Breast epithelium (tissue), 4 donors: ENCODE measurements around the gene ARMCX4. TPM values are rescaled to one million over a fixed set of nuclear protein-coding genes. Genes with fewer than 3 reads are reported as not detected.
"Not testable (repeated sequence)": the region's sequence is repeated elsewhere in the genome, so short reads cannot be mapped to it uniquely, and the experiment has no call there.

Source experiments
- DNase-seq, 2 donors: peaks; one replicate each; pipeline ENCODE4 v3.0.0-alpha.2; 2019; ENCODE audit warnings: low spot score in 2 of 2
- H3K27ac ChIP-seq, 2 donors: fragments of 200-600 bp; sonication (generic) in 1 of 2; one replicate each; pipeline ENCODE4 v1.5.1; 2016 to 2019; ENCODE audit warnings: mild to moderate bottlenecking in 1 of 2
- H3K27me3 ChIP-seq, 2 donors: fragments of 200-600 bp; sonication (generic) in 1 of 2; one replicate each; pipeline versions ENCODE4 v1.5.1 to v1.6.0; 2017 to 2019; ENCODE audit warnings: control low read depth in 1 of 2, mild to moderate bottlenecking in 1 of 2
- H3K36me3 ChIP-seq: fragments of 200-600 bp; one replicate; pipeline ENCODE4 v1.5.1; 2019
- H3K4me1 ChIP-seq, 2 donors: fragments of 200-600 bp; sonication (generic); one replicate each; pipeline ENCODE4 v1.5.1; 2016 to 2019; ENCODE audit warnings: control low read depth in 1 of 2
- H3K4me3 ChIP-seq, 3 donors: fragments of 200-600 bp; sonication (generic); 1 replicate in 2 of 3; 2 replicates in 1 of 3; pipeline ENCODE4 v1.5.1; 2016 to 2019; ENCODE audit warnings: mild to moderate bottlenecking in 3 of 3, moderate library complexity in 2 of 3
- H3K9me3 ChIP-seq, 2 donors: fragments of 200-600 bp; sonication (generic) in 1 of 2; one replicate each; pipeline ENCODE4 v1.5.1; 2016 to 2019; ENCODE audit warnings: control low read depth in 1 of 2
- POLR2A ChIP-seq: fragments of 450-650 bp; IDR thresholded peaks from one replicate; pipeline ENCODE4 v1.6.1; 2016; ENCODE audit warnings: antibody characterized with exemption, mild to moderate bottlenecking, moderate library complexity
- POLR2AphosphoS5 ChIP-seq, 3 donors: sonication (generic); formaldehyde crosslinking; IDR thresholded peaks; one replicate each; pipeline ENCODE4 v1.6.1; 2017; ENCODE audit warnings: antibody characterized with exemption in 3 of 3
- intact Hi-C: fragments of 100-400 bp; cut with DNase I; formaldehyde crosslinking; loops from one replicate; pipeline ENCODE4 v1.15.1; 2023; ENCODE audit warnings: low total_unique reads
- total RNA-seq, 3 donors: library from RNA; depleted of rRNA; stranded (reverse); fragments of >200 nt; gene quantifications; one replicate each; pipeline ENCODE4 v1.1.0, GENCODE V29; 2016
- TF ChIP-seq, protein P1 (sequence below), 3 donors: fragments of 450-650 bp; IDR thresholded peaks; one replicate each; pipeline ENCODE4 v1.5.1; 2016 to 2017; ENCODE audit warnings: antibody characterized with exemption in 3 of 3, mild to moderate bottlenecking in 3 of 3, moderate library complexity in 3 of 3

Gene ARMCX4
- total RNA-seq, 3 donors from 2014 or later: 7.7 to 20.3 (median 11.8) TPM

GRCh38 chrX:101483705-101484104 is 1.6 kb upstream of the ARMCX4 start:
- intact Hi-C loops: no loop called here
- no peaks in the 10 kb centered on the region for H3K9me3 ChIP-seq

DNA sequence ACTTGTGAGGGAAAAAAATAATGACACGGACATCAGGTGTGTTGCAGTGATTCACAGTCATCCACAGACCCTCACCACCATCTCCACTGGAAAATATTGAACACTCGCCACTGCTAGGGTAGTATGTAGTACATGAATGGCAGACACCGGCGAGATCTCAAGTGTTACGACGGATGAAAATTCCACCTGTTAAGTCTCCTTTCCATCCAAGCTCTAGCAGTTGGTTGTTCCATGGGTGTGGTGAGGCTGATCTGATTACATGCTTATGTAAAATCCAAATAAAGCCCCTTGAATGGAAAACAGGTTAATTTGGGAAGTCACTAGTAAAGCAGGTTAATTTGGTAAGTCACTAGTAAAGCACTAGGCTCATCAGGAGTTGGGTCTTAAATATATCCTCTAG is 1.1 kb upstream of the ARMCX4 start:
- H3K4me3 ChIP-seq: no peak overlapping the region
- peaks cover 0 to 31% of the 10 kb centered on the region in 2 donors for H3K27me3 ChIP-seq
- H3K4me1 ChIP-seq: no peaks in the 10 kb centered on the region
- intact Hi-C loops: no loop called here
- no peaks in the 10 kb centered on the region for H3K9me3 ChIP-seq
- TF ChIP-seq POLR2A: no peak
- TF ChIP-seq POLR2AphosphoS5 (IDR thresholded peaks at IDR 0.05): no peak
- TF ChIP-seq, protein P1, sequence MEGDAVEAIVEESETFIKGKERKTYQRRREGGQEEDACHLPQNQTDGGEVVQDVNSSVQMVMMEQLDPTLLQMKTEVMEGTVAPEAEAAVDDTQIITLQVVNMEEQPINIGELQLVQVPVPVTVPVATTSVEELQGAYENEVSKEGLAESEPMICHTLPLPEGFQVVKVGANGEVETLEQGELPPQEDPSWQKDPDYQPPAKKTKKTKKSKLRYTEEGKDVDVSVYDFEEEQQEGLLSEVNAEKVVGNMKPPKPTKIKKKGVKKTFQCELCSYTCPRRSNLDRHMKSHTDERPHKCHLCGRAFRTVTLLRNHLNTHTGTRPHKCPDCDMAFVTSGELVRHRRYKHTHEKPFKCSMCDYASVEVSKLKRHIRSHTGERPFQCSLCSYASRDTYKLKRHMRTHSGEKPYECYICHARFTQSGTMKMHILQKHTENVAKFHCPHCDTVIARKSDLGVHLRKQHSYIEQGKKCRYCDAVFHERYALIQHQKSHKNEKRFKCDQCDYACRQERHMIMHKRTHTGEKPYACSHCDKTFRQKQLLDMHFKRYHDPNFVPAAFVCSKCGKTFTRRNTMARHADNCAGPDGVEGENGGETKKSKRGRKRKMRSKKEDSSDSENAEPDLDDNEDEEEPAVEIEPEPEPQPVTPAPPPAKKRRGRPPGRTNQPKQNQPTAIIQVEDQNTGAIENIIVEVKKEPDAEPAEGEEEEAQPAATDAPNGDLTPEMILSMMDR (IDR thresholded peaks at IDR 0.05): no peak
- H3K27ac ChIP-seq: no peak overlapping the region
- no peaks in the 10 kb centered on the region for H3K36me3 ChIP-seq
- DNase-seq: no peak

More at GRCh38 chrX:101483705-101484104, 1.6 kb upstream of the ARMCX4 start:
- Histone ChIP-seq H3K36me3 (no peaks in the 10 kb centered on the region), H3K27ac (no peak overlapping the region), H3K4me1 (no peaks in the 10 kb centered on the region), H3K27me3 (peaks cover 0 to 27% of the 10 kb centered on the region in 2 donors), H3K4me3 (no peak overlapping the region)
- DNase-seq: no peak
- TF ChIP-seq, protein P1 (IDR thresholded peaks at IDR 0.05): no peak
- TF ChIP-seq POLR2AphosphoS5 (IDR thresholded peaks at IDR 0.05) (no peak), POLR2A (no peak)

GRCh38 chrX:101488796-101489195 is 3.5 kb downstream of the ARMCX4 start:
- DNase-seq: no peak
- Histone ChIP-seq H3K4me1 (no peaks in the 10 kb centered on the region), H3K9me3 (no peaks in the 10 kb centered on the region), H3K27me3 (peaks cover 0 to 50% of the 10 kb centered on the region in 2 donors), H3K36me3 (no peaks in the 10 kb centered on the region), H3K4me3 (no peak overlapping the region), H3K27ac (no peak overlapping the region)
- intact Hi-C loops: no loop called here
- TF ChIP-seq POLR2AphosphoS5 (IDR thresholded peaks at IDR 0.05) (no peak), POLR2A (no peak)
- TF ChIP-seq, protein P1 (IDR thresholded peaks at IDR 0.05): no peak

GRCh38 chrX:101491943-101492342 is 6.7 kb downstream of the ARMCX4 start:
- DNase-seq: no peak
- H3K4me1 ChIP-seq: no peaks in the 10 kb centered on the region
- no peaks in the 10 kb centered on the region for H3K9me3 ChIP-seq
- H3K27me3 ChIP-seq: peaks cover 0 to 39% of the 10 kb centered on the region in 2 donors
- H3K27ac ChIP-seq: no peak overlapping the region
- TF ChIP-seq POLR2AphosphoS5 (IDR thresholded peaks at IDR 0.05): no peak
- TF ChIP-seq POLR2A: no peak
- TF ChIP-seq, protein P1 (IDR thresholded peaks at IDR 0.05): no peak
- intact Hi-C loops: no loop called here
- no peak overlapping the region for H3K4me3 ChIP-seq
- no peaks in the 10 kb centered on the region for H3K36me3 ChIP-seq

- intact Hi-C loops: no loop called here
- Histone ChIP-seq H3K36me3 (no peaks in the 10 kb centered on the region), H3K27ac (no peak overlapping the region), H3K4me3 (no peak overlapping the region), H3K27me3 (peaks cover 0 to 30% of the 10 kb centered on the region in 2 donors), H3K4me1 (no peaks in the 10 kb centered on the region), H3K9me3 (no peaks in the 10 kb centered on the region)
- no peak for DNase-seq
- no peak for TF ChIP-seq POLR2AphosphoS5 (IDR thresholded peaks at IDR 0.05)
- TF ChIP-seq POLR2A: no peak
- TF ChIP-seq, protein P1 (IDR thresholded peaks at IDR 0.05): no peak
These were observed 8.0 kb downstream of the ARMCX4 start for GRCh38 chrX:101493225-101493624.

DNA sequence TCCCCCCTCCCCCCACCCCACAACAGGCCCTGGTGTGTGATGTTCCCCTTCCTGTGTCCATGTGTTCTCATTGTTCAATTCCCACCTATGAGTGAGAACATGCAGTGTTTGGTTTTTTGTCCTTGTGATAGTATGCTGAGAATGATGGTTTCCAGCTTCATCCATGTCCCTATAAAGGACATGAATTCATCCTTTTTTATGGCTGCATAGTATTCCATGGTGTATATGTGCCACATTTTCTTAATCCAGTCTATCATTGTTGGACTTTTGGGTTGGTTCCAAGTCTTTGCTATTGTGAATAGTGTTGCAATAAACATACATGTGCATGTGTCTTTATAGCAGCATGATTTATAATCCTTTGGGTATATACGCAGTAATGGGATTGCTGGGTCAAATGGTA is 17.7 kb downstream of the ARMCX4 start:
- H3K27me3 ChIP-seq, H3K4me1 ChIP-seq, DNase-seq, H3K27ac ChIP-seq, intact Hi-C loops, H3K4me3 ChIP-seq, H3K36me3 ChIP-seq, H3K9me3 ChIP-seq: not testable (repeated sequence)
